HG03097 (cell line): ENCODE results near the gene B4GALT6.

ENCODE experiments used
- ATAC-seq: cut with Tn5 transposase; IDR thresholded peaks from one replicate; pipeline ENCODE4 v1.9.1; 2021; ENCODE audit not compliant: unreplicated experiment, low FRiP score

The B4GALT6 gene

DNA sequence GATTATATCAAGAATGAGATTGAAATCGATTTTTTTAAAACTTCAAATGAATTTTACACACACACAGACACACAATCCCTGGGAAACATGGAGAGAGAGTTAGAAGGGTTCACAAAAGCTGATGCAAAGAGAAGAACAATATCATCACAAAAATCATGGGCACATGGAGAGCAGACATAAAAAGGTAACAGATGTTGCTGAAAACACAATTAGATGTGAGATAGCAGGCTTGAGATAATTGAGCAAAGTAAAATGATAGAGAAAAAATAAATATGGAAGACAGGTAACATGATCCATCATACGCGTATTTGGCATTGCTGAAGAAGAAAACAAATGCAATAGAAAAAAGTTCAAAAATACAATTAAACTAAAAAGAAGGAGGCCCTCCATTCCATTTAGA is 11.6 kb upstream of the B4GALT6 start:
- ATAC-seq, result no peak

DNA sequence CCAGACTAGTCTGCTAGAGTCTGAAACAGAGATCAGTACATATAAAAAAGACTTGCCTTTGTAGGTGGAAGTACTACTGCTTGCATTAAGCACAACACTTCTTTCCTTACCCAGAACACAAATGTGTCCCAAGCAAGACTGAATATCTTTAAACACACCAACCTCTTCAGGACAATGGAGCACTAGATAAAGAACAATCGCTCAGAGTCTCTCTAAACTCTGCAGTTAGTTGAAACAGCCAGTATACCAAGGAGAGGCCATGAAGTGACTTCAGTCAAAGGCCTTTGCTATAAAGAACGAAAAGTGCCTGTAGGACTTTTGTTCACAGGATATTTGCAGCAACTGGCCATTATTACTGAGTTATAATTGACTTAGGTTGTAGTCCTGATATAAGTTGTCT is 9.9 kb upstream of the B4GALT6 start:
- ATAC-seq, result no peak

DNA sequence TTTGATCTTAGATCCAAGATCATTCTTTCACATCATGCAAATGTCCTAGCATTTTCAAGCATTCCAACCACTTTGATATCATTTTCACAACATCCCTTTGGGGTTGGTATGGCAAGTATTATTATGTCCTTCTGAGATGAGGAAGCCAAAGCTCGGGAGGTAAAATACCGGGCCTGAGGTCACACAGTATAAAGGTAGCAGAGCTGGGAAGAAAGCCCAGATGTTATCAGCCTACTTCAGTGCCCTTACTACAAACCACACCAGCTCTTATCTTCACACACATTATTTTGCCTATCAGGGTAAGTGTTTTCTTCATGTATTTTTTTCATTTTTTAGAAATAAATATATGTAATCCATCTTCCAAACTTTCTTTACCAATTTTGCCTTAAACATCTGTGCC is 4.2 kb upstream of the B4GALT6 start:
- no peak for ATAC-seq

DNA sequence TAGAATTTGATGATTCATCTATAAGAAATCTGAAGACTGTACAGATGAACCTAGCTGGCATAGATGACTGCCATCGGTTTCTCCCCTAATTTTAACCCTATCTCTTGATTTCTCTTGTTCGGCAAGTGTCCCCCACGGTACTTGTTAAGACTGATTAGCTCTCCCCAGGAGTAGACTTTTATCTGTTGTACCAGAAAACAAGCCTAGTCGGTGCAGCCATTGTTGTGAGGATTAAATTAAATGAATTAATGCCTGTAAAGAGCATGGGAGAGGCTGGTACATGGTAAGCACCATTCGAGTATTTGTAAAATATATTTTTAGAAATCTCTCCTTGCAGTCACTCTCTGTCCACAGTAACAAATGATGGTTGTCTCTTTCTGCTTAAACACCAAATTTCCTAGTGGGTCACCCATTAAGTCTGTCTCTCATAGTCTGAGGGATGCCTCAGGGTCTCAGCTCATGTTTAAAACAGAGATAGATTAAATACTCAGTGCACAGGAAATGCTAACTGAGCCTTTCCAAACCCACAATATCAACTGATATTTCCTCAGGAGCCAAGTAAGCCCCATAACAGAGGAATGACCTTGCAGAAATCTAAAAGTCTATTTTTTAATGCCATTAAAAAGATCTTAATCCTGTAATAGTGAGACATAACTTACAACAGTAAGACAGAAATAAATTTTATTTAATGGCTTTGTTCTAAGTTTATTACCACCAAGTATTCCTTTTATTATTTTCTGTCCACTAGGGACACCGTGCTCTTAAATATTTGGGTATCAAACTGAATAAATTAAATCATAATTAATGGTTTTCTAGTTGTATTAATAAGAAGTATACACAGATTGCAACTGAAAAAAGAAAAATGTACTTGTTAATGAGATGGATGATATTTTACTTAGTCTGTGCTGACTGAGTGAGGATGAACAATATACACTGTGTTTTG is 2.9 kb upstream of the B4GALT6 start:
- ATAC-seq, result no peak

DNA sequence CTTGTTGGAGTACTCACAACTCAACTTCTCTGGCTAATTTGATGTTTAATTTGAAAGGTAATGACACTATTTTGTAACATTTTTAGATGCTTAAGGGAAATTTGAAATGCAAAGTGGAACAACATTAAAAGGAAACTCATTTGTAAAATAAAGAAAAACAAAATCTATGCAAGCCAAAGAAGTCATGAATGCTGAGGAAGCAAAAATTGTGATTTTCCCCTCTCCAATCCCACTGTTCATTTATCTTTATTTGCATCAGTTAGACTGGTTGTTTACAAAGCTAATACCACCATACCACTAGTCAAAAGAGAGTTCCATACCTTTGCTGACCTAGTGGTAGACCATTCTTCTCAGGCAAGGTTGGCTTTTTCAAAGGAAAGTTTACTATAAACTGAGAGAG is 2.2 kb upstream of the B4GALT6 start:
- no peak for ATAC-seq

DNA sequence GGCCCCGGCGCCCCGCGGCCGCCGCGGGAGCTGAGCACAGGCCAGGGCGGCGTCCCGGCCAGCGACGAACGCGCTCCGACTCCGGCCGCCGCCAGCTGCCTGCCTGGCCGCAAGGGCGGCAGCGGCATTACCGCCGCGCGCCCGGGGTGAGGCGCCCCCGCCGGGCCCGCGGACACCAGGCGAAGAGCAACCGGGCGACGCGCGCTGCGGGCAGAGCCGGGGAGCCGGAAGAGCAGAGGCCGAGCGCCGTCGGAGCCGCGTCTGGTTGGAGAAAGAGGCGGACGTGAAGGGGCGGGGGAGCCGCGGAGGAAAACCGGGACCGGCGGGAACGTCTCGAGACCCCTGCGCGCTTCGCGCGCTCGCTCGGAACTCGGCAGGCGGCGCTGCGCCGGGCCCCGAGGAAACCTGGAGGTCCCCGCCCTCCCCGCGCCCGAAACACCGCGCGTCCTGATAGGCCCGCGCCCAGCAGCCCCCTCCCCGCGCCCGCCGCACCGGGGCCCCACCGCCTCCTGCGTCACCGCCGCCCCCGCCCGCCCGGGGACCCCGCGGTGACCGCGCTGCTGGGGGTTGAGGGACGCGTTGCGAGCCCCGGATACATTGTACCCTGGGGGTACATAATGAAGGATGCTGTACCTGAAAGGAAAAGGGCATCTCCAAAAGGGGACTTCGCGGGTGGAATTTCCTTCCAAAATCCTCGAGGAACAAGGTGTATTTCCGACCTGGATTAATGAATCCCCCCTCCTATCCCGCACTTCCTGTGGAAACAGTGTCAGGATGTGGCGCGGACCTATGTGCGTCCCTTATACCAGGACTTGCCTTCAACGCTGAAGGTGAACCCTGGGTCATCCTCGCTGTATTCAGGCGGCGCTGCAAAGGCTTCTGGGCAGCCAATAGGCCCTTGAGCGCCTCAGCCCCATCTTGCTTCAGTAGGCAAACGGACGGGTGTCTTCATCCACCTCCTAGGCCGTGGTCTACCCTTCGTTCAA is 1.0 kb upstream of the B4GALT6 start:
- peak; percentile 67 for ATAC-seq

DNA sequence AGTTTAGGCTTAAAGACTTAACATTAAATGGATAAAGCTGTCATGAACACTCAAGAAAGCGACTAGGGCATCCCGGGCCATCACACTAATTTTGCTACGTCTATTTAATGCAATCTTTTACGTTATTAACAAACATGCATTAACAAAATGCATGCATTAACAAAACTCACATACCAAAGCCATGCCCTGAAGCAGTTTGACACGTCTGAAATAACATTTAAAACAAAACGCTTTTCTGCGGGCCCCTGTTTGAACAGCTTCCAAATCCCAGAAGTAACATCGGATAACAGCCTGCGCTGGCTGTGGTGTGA is 458 bp downstream of the B4GALT6 start:
- ATAC-seq, result no peak

DNA sequence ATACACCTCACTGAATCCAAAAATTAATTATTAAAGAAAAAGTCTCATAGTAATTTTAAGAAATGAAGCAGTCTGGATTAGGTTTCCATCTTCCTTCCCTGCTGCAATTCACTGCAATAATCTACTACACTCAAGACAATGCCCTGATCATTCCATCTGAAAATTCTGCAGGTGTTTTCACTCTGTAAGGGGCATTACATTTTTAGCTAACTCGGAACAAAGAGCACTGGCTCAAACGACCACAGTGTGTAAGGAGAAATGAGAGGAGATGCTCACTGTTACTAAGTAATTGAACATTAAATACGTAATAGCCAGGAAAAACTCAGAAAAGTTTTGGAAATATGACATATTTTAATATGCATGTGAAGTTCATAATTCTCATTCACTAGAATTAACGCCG is 1.3 kb downstream of the B4GALT6 start:
- no peak for ATAC-seq

DNA sequence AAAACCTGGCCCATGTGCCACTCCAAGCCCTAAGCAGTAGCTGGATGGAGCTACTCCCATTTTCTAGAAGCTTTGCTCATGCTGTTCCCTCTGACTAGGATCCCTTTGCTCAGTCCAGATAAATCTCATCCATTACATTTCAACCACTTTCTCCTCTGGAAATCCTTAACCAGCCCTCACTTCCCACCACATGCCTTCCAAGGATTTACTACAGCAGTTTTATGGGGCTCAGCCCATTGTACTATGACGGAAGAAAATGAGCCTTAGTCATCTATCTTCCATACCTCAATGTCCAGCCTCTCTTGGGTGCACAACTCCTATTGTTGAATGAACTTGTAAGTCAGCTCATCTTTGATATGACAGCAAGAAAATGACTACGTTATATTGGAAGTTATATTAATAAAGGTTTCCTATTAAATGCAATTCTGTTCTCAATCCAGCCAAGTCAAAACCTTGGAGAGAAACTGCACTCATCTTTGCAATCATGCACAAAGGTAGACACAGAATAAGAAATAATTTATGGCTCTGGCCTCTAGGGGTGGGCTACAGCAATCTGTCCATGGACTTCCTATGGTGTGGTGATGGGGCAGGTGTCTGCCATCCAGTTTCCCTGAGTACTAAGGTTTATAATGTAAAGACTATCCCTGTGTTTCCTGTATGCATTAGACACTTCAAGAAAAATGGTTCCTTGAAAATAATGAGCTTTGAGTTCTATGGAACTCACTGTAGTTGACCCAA is 3.4 kb downstream of the B4GALT6 start:
- no peak for ATAC-seq

DNA sequence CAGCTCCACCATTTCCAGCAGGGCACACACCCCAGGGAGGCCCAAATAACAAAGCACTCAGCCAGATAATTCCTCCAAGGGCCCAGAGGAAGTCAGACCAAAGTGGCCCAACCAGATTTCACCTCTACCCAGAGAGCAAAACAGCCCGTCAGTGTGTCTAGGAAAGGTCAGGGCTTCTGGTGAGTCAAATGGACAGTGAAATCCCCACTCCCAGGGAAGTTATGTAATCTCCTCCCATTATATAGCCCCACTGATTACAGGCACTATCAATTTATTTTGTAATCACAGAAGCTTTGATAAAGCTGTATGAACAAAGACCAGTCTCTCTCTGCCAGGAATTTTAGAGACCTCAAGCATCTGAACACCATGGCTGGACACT is 4.0 kb downstream of the B4GALT6 start:
- no peak for ATAC-seq

DNA sequence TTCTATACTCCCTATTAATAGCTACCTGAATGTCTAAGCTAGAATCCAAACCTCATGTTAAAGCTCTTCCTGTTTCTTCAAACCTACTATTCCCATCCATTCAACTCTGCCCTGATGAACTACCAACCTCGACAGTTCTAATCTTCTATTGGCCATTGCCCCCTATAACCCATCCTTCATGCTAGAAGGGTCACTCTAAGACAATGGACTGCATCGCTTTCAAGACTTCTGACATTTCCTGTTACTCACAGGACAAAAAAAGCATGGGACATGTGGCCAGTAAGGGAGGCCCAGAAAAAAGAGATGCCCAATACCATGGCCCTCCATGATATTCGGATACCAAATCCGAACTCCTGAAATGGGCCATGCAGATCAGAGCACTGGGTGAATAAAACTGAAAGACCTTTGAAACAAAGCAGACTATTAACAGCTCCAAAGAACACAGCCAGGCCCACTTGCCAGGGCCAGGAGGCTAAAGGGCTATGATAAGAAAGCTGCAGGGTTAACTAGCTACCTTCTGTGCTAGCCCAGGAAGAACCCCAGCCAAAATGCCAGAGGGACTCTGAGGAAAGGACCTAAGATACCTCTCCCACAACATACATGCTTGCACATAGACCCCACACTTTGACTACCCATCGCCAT is 4.5 kb downstream of the B4GALT6 start:
- ATAC-seq, result no peak

DNA sequence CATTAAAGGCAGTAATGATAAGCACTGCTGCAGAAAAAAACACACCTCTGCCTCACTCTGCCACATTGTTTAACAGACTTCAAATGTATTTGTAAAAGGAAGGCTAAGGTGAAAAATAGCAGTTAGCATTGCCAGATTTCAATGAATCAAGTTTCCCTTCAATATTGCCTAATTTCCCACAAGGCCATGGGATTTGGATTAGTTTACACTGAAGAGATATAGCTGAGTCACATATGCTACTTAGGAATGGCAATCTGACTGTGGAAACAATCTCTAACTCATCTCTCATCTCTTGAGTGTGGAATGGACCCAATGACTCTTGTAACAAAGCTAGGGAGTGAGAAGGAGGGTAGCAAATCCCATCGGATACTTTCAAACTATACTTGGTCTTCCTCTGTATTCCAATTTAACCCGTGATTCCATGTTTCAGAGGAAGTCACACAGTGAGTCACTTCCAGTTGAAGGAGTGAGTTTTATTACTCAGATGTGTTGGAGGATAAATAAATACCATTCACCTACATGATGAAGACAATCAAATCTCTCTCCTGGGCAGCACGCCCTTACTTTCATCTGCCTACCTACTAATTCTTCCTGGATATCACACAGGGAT is 5.1 kb downstream of the B4GALT6 start:
- no peak for ATAC-seq

DNA sequence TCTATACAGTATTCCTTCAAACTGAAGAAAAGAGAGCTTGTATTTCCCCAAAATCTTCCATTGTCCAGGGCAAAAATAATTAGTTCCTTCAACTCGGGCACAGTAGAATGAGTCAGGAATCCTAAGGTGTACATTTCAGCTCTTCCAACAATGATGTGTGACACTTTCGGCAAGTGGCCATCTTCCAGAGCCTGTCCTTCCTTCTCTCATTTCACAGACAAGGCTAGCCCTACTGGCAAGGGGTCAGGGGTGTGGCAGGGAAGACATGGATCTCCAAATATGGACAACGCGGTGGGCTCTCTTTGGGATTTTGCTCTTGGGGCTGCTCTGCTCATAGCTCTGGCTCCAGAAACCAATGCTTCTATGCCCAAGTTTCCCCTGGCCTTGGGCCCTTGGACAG is 6.0 kb downstream of the B4GALT6 start:
- no peak for ATAC-seq

DNA sequence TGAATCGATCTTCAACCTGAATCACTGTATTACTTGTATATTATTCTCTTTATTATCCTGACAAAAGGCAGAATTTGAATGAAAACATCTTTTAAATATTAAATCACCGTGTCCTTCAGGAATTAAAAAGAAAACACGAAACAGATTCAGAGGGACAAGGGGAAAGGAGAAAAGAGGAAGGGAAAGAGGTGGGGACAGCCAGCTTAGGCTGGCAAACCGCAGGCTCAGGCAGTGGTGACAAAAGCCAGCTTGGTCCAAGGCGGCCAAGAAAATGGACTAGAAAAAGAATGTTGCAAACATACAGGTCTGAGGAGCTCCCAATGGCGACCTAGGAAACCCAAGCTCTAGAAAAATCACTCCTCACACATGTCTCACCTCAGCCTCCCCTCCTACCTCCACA is 6.8 kb downstream of the B4GALT6 start:
- no peak for ATAC-seq

DNA sequence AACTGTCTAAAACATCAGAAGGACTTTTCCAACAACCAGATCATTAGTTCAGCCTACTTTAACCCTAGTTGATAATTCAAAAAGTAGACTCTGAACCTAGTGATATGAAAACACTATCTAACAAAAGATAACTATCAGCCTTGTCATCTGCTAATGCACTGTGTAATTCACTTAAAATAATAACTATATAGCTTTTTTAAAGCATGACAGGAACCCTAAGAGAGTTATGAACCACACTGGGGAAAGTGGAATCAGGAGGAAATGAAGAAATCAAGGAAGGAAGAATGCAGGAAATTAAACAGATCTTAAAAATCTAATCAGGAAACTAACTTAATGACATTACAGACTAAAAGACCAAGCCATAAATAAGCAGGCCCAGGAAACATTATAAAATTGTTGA is 9.0 kb downstream of the B4GALT6 start:
- no peak for ATAC-seq

DNA sequence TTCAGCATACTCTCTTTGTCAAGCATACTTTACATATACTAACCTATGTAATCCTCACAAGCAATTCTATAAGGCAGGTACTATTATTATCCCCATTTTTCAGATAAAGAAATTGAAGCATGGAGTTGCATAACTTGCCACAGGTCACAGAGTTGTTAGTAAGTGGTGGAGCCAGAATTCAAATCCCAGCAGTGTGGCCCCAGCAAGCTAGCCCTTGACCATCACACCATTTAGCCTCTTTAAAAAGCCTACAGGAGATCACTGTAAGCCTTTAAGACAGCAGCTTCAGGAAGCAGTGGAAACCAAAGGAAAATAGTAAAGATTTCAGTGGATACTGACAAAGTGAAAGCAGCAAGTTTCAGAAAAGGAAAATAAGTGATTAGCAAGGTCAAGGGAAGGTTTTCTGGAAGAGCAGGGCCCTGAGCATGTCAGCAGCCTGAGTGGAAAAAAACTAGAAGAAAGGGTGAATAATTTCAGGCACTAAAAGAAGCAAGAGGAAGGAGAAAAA is 11.7 kb downstream of the B4GALT6 start:
- ATAC-seq, result no peak

DNA sequence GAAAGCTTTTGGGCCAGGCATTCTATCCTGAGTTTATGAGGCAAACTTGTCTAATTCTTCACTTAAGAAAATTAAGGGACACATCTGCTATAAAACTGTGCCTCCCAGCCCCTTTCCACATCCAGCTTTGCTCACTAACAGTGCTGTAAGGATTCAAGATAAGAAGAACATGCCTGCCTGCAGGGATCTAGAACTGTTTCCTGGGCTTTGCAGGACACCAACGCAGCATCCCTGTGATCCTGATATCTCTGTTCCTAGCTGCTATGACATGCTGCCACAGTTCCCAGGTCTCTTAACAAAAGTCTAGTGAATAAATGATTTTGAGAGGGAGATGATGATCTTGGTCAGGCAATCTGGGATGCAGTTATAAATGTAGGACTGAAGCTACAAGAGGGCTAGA is 12.4 kb downstream of the B4GALT6 start:
- no peak for ATAC-seq

DNA sequence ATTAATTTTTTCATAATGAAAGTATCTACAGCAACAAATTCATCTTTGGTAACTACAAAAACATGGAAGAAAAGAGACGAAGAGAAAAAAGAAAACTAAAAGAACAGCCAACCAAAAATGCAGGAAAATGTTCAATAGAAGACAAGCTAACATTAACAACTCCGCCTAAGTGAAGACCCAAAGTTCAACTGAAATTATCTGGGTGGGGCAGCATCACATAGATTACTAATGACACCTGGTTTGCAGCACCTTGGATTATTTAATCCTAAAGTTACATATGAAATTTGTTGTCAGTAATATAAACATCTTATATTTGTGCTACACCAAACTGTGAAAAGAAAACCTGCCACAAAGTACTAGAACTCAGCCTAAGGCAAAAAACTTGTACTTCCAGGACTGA is 14.8 kb downstream of the B4GALT6 start:
- no peak for ATAC-seq

DNA sequence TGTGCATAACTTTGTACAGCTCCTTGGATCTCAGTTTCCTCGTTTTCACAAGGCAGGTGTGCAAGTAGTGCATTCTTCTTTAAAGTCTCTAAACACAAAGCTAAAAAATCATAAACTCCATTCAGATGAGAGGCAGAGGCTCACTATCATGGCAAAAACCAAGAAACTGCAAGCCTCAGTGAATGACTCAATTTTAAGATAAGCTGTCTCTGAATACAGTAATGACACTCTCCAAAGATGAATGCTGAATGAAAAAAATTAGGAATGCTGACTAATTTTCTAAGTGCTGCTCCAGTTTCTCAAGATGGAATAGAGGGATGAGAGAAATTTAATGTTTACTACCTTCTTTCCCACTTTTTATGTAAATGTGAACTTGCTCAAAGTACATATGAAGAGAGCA is 17.2 kb downstream of the B4GALT6 start:
- no peak for ATAC-seq

DNA sequence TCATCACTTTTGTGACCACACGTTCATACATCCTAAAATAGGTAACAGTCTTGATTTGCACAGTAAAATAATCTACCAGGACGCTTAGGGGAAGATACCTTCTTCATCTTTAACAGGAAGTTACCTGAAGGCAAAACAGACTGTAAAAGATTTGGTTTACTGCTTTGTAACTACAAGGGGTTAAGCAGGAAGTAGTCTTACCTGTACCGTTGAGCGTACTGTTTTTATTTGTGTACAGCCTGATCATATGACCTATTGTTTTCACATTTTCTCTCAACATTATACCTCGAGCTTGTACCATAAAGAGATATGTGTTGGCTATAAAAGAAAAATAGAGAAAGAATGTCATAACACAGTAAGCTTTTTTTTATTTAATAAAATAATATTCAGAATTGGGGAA is 18.3 kb downstream of the B4GALT6 start:
- ATAC-seq, result no peak
